Epithelial cell of esophagus (primary cell): Measurements from ENCODE around the gene BRI3.

Source experiments
- DNase-seq: peaks from one replicate; pipeline ENCODE4 v3.0.0; 2010; ENCODE audit warnings: low read depth
- H3K4me3 ChIP-seq: 2 replicates; pipeline ENCODE4 v1.5.1; 2011; ENCODE audit warnings: mild to moderate bottlenecking, low read length, control low read depth
- CTCF ChIP-seq: IDR thresholded peaks from 2 replicates; pipeline ENCODE4 v1.5.1; 2011; ENCODE audit warnings: low read depth, mild to moderate bottlenecking, low read length, control low read depth, inconsistent platforms; ENCODE audit not compliant: insufficient read depth; ENCODE audit errors: missing control alignments

Gene BRI3

DNA sequence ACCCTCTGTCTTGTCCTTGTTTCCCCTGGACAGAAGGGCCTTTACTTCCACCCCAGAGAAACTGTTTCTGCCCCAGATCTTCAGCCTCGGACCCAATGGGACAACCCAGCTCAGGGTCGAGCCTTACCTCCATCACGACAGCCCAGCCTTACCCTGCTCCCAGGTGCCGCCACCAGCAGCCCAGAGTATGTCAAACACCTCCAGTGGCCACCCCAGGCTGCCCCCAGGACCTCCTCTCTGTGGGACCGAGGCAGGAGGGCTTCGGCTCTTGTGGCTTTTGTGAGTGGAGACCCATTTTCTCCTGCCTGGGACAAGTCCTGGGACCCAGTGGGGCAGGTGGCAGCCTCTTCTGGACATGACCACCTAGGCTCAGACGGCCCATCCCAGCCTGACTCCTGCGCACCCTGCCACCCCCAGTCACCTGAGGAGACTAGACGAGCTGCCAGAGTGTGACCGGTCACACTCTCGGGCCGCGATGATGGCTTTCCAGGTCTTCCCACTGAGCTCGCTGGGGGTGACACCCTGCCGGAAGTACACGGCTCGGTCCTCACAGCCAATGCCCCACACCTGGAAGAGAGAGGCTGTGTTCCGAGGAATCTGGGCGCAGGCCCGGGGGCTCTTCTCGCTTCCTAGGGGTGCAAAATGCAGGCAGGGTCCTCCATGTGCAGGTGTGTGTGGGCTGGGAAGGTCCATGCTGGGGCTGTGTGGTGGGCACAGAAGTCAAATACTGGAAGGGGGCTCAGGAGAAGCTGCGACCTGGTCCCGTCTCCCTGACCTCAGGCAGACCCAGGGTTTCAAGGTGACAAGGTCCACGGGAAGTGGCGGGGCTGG is 44.9 kb upstream of the BRI3 start:
- H3K4me3 ChIP-seq: no peak overlapping the region
- no peak for TF ChIP-seq CTCF
- no peak for DNase-seq

- TF ChIP-seq CTCF: no peak
- DNase-seq: no peak
- no peak overlapping the region for H3K4me3 ChIP-seq
These were observed 43.4 kb upstream of the BRI3 start for GRCh38 chr7:98238076-98238475.

- no peak for TF ChIP-seq CTCF
- no peak for DNase-seq
- H3K4me3 ChIP-seq: no peak overlapping the region
These were observed 42.5 kb upstream of the BRI3 start for GRCh38 chr7:98238976-98239375.

- TF ChIP-seq CTCF: peak; percentile 75
- DNase-seq: peak; percentile 41
- H3K4me3 ChIP-seq: no peak overlapping the region
These were observed 40.4 kb upstream of the BRI3 start for GRCh38 chr7:98240961-98241673.

GRCh38 chr7:98241674-98242241 is 39.7 kb upstream of the BRI3 start:
- TF ChIP-seq CTCF: no peak
- H3K4me3 ChIP-seq: no peak overlapping the region
- no peak for DNase-seq

- DNase-seq: no peak
- H3K4me3 ChIP-seq: no peak overlapping the region
- TF ChIP-seq CTCF: no peak
These were observed 39.1 kb upstream of the BRI3 start for GRCh38 chr7:98242342-98242741.
